Endothelial cell (in vitro differentiated cells): ENCODE results near the gene SPAG9. TPM values are rescaled to one million over a fixed set of nuclear protein-coding genes. Genes with fewer than 3 reads are reported as not detected.

Experiments used
- DNase-seq: peaks from one replicate; pipeline ENCODE4 v3.0.0; 2021; ENCODE audit warnings: low spot score
- H3K27ac Mint-ChIP-seq: one replicate; pipeline ENCODE4 v1.8.0; 2021; ENCODE audit warnings: mixed read lengths, inconsistent platforms; ENCODE audit not compliant: unreplicated experiment
- H3K27me3 Mint-ChIP-seq: one replicate; pipeline ENCODE4 v1.8.0; 2021; ENCODE audit warnings: mild to moderate bottlenecking, moderate library complexity, mixed read lengths, inconsistent platforms; ENCODE audit not compliant: unreplicated experiment
- H3K36me3 Mint-ChIP-seq: one replicate; pipeline ENCODE4 v1.8.0; 2021; ENCODE audit warnings: mild to moderate bottlenecking, low read depth, mixed read lengths, inconsistent platforms; ENCODE audit not compliant: unreplicated experiment
- H3K4me1 Mint-ChIP-seq: one replicate; pipeline ENCODE4 v1.8.0; 2021; ENCODE audit warnings: mild to moderate bottlenecking, mixed read lengths, inconsistent platforms; ENCODE audit not compliant: unreplicated experiment
- H3K4me3 Mint-ChIP-seq: one replicate; pipeline ENCODE4 v1.8.0; 2021; ENCODE audit warnings: mild to moderate bottlenecking, mixed read lengths, inconsistent platforms; ENCODE audit not compliant: unreplicated experiment
- H3K9me3 Mint-ChIP-seq: one replicate; pipeline ENCODE4 v1.8.0; 2021; ENCODE audit warnings: mixed read lengths, inconsistent platforms; ENCODE audit not compliant: unreplicated experiment
- total RNA-seq: library from RNA; stranded (reverse); fragmentation: NEBNext Ultra II Directional; extraction: Animal tissue kit (Norgen Biotek cat#: 25700); gene quantifications from one replicate; pipeline ENCODE4 v1.2.1, GENCODE V29; 2021; ENCODE audit not compliant: unreplicated experiment
- TF ChIP-seq, protein P1 (sequence below): fragments of 200-600 bp; sonication (generic); IDR thresholded peaks from one replicate; pipeline ENCODE4 v1.5.0; 2021; ENCODE audit warnings: antibody characterized with exemption; ENCODE audit not compliant: unreplicated experiment

SPAG9 gene
- total RNA-seq, 1 donor from 2014 or later, result 107 TPM

DNA sequence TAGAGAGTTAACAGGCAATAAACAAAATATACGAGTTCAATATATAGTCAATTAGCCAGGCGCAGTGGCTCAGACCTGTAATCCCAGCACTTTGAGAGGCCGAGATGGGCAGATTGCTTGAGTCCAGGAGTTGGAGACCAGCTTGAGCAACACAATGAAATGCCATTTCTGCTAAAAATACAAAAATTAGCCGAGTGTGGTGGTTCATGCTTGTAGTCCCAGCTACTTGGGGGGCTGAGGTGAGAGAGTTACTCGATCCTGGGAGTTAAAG, 184.7 kb downstream of the SPAG9 start:
- TF ChIP-seq, protein P1, sequence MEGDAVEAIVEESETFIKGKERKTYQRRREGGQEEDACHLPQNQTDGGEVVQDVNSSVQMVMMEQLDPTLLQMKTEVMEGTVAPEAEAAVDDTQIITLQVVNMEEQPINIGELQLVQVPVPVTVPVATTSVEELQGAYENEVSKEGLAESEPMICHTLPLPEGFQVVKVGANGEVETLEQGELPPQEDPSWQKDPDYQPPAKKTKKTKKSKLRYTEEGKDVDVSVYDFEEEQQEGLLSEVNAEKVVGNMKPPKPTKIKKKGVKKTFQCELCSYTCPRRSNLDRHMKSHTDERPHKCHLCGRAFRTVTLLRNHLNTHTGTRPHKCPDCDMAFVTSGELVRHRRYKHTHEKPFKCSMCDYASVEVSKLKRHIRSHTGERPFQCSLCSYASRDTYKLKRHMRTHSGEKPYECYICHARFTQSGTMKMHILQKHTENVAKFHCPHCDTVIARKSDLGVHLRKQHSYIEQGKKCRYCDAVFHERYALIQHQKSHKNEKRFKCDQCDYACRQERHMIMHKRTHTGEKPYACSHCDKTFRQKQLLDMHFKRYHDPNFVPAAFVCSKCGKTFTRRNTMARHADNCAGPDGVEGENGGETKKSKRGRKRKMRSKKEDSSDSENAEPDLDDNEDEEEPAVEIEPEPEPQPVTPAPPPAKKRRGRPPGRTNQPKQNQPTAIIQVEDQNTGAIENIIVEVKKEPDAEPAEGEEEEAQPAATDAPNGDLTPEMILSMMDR, result no peak
- Mint-ChIP-seq H3K27ac (no peak overlapping the region), H3K4me3 (no peak overlapping the region)

DNA sequence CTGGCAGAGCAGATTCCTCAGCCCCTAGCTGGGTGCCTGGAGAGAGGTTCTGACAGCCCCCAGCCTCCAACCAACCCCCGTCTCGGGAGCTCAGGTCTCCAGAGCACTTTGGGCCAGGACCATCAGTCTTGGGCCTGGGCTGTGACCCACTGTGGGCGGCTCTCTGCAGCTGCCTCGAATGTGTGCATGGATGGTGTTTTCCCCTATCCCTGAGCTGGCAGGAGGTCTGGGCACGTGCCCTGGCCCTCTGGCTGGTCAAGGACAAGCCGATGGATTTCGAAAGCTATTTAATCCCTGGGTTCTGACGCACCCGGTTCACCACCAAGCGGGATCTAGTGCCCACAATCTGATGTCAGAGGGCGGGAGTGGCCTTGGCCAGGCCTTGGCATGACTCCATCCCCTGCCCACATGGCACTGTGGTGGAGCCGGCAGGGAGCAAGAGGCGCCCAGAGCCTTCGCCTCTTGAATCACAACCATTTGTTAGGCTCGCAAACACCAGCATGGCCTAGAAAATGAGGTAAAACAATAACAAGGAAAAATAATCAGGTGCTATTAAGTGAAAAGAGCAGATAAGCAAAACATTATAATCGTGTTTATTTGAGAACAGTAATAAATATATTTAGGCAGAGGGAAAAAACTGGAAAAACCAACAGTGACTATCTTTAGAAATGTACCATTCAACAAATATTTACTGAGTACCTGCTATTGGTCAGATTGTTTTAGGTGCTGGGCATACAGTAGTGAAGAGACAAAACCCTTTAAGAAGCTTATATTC, 185.3 kb downstream of the SPAG9 start:
- Mint-ChIP-seq H3K27me3 (peaks cover 2% of the 10 kb centered on the region), H3K4me3 (no peak overlapping the region), H3K4me1 (peaks cover 3% of the 10 kb centered on the region), H3K9me3 (no peaks in the 10 kb centered on the region), H3K27ac (no peak overlapping the region), H3K36me3 (no peaks in the 10 kb centered on the region)
- DNase-seq, result no peak
- TF ChIP-seq, protein P1, result no peak

More for the DNA sequence above, 184.7 kb downstream of the SPAG9 start:
- Mint-ChIP-seq H3K4me1 (peaks cover 3% of the 10 kb centered on the region), H3K27me3 (peaks cover 2% of the 10 kb centered on the region), H3K36me3 (no peaks in the 10 kb centered on the region), H3K9me3 (no peaks in the 10 kb centered on the region)
- no peak for DNase-seq

DNA sequence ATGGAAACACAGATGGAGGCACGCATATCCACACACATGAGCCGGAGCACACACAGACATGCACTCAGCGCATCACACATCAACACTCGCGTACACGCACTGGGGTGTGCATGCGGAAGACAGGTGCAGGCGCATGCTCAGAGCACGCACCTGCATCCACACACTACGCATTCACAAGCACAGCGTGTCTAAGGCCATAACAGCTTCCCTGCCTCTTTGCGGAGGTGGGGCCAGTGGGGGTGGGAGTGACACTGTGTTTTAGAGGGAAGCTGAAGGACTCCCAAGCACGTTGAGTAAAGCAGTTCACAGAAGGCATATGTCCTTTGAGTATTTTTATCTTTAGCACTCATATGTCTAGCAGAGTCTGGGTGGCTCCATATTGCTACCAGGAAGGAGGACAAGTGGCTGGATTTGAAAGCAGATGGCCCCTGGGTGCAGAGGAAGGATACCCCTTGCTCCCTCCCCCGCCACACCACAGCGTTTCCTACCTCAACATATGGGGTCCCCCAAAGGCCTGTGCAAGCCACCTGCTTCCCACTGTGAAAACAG, 185.9 kb downstream of the SPAG9 start:
- no peak overlapping the region for H3K4me3 Mint-ChIP-seq

DNA sequence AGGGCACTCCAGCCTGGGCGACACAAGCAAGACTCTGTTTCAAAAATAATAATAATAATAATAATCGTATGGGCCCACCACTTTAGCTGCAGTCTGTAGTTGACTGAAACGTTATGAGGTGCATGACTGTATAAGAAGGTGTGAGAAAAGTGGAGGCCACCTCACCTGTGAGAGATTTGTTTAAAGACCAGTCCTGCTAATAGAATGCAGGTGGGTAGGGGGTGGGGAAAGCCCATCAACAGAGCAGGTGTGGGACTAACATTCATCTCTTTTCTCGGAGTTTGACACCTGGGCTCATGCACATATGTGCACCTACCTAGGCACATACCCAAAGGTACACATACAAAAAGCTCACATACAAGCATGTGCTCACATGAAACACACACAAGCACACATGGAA, 186.5 kb downstream of the SPAG9 start:
- H3K27me3 Mint-ChIP-seq, result peaks cover 2% of the 10 kb centered on the region
- H3K9me3 Mint-ChIP-seq, result no peaks in the 10 kb centered on the region
- H3K27ac Mint-ChIP-seq, result no peak overlapping the region
- TF ChIP-seq, protein P1, result no peak
- H3K4me3 Mint-ChIP-seq, result no peak overlapping the region
- no peaks in the 10 kb centered on the region for H3K36me3 Mint-ChIP-seq
- peaks cover 3% of the 10 kb centered on the region for H3K4me1 Mint-ChIP-seq
- no peak for DNase-seq

More for the DNA sequence above, 185.9 kb downstream of the SPAG9 start:
- H3K9me3 Mint-ChIP-seq, result no peaks in the 10 kb centered on the region
- H3K36me3 Mint-ChIP-seq, result no peaks in the 10 kb centered on the region
- TF ChIP-seq, protein P1, result no peak
- peaks cover 2% of the 10 kb centered on the region for H3K27me3 Mint-ChIP-seq
- no peak for DNase-seq
- no peak overlapping the region for H3K27ac Mint-ChIP-seq
- peaks cover 3% of the 10 kb centered on the region for H3K4me1 Mint-ChIP-seq
